Activated CD4-positive, alpha-beta T cell treated with anti-CD3 and anti-CD28 coated beads, Interleukin-2, amount 10 ng/mL, durations not matched to agents 24 days and 14 days (primary cell): ENCODE results near the gene GABRG1. TPM values are rescaled to one million over a fixed set of nuclear protein-coding genes. Genes with fewer than 3 reads are reported as not detected.

Experiments
- DNase-seq: peaks from one replicate; pipeline ENCODE4 v3.0.0; 2022
- H3K27ac Mint-ChIP-seq: one replicate; pipeline ENCODE4 v1.8.0; 2022; ENCODE audit warnings: mild to moderate bottlenecking, mixed read lengths
- H3K27me3 Mint-ChIP-seq: one replicate; pipeline ENCODE4 v1.8.0; 2022; ENCODE audit warnings: mixed read lengths
- H3K36me3 Mint-ChIP-seq: one replicate; pipeline ENCODE4 v1.8.0; 2022; ENCODE audit warnings: low read depth, mild to moderate bottlenecking, mixed read lengths
- H3K4me1 Mint-ChIP-seq: one replicate; pipeline ENCODE4 v1.8.0; 2021; ENCODE audit warnings: mixed read lengths
- H3K4me3 Mint-ChIP-seq: one replicate; pipeline ENCODE4 v1.8.0; 2022; ENCODE audit warnings: mild to moderate bottlenecking, moderate library complexity, mixed read lengths
- H3K9me3 Mint-ChIP-seq: one replicate; pipeline ENCODE4 v1.8.0; 2021; ENCODE audit warnings: mixed read lengths
- intact Hi-C: fragments of 100-400 bp; cut with micrococcal nuclease; formaldehyde crosslinking; loops from one replicate; pipeline ENCODE4 v1.15.1; 2023
- total RNA-seq: library from RNA; stranded (reverse); gene quantifications from 2 replicates; pipeline ENCODE4 v1.2.3, GENCODE V29; 2022

GABRG1 gene
- not detected in 2 replicates for total RNA-seq

DNA sequence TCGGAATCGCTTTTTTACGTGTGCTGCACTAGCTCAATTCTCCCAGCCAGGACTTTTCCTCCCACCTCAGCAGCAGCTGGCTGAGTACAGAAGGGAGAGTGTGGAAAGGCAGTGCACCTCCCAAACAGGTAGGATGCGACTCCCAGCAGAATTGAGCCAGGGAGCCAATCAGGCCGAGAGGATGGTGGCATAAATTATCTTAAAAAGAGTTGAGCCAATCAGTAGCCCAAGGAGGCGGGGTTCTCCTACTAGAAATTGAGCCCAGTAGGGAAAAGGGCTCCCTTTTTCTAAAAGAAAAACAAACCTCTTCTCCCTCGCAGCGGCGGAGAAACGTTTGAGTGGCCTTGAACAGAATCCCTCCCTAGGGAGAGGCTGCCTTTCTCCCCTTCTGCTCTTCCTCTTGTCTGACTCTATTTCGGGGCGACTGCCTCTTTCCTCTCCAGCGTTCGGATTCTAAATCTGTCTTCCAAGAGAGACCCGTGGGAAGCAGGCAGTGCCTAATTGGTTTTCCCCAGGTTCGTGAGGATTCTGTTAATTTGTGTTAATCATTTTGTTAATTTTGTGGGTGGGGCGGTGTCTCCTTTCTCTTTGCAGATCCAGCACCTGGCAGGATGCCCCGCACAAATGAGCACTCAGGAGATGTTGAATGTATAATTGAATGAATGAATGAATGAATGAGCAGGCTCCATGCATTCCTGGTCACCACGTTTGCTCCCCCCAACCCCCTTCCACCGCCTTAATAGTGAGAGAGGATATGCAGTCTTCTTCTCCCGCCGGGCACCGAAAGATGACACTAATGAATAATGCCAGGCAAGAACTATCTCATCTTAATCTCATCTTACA lies at the start of gene GABRG1:
Gene GABRG1 (minus strand): TSS at position 142 of the 843 bp plus-strand sequence. CDS start 141 bp downstream, at position 1.
- DNase-seq: no peak
- Mint-ChIP-seq H3K4me1 (no peaks in the 10 kb centered on the region), H3K4me3 (no peak within 1 kb of the TSS), H3K9me3 (no peaks in the 10 kb centered on the region), H3K36me3 (no peaks in the 10 kb centered on the region), H3K27me3 (no peaks in the 10 kb centered on the region), H3K27ac (no peak within 1 kb of the TSS)
- intact Hi-C loops: no loop called here

DNA sequence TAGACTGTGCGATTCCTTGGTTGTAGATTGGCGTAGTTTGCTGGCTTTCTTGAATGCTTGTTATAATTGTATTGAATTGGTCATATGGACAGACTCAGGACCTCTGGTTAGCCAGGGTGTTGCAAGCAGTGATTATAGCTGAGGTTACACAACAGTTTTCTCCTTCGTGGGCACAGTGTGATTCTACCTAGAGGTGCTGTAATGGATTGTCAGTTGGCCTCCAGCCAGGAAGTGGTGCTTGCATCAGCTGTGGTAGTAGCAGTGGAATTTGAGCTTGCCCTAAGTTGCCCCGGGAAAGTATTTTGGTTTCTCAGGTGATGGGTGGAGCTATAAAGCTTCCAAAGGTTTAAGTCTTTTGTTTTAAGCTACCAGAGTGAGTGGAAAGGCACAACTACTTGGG lies 23.1 kb upstream of the GABRG1 start:
- Mint-ChIP-seq H3K4me3 (no peak overlapping the region), H3K27ac (no peak overlapping the region), H3K4me1 (no peaks in the 10 kb centered on the region), H3K36me3 (no peaks in the 10 kb centered on the region), H3K27me3 (no peaks in the 10 kb centered on the region), H3K9me3 (no peaks in the 10 kb centered on the region)
- DNase-seq: no peak
- intact Hi-C loops: no loop called here

DNA sequence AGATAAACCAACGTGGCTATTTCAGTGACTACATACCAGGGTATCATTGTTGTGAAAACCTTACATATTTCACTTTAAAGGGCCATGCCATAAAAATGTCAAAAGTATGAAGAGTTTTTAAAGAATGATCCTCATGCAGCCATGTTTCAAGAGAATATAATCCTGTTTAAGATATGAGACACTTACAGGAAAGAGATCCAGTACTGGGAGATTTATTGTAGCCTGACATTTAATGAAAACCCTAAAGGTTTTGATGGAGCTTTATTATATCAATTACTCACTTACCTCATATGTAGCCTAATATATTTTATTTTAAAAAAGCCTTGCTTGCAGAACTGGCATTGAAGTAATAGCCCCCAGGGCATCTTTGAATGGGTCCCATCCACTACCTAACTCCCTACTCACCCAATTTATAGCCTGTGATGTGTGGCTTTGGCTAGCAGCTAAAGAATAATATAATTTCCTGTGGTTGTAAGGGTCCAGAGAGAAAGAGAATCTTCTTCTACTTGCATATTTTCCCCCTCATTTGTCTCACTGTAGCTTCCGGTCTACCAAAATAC lies 7.7 kb upstream of the GABRG1 start:
- H3K9me3 Mint-ChIP-seq: no peaks in the 10 kb centered on the region
- no peak overlapping the region for H3K4me3 Mint-ChIP-seq
- DNase-seq: no peak
- no peak overlapping the region for H3K27ac Mint-ChIP-seq
- no peaks in the 10 kb centered on the region for H3K36me3 Mint-ChIP-seq
- intact Hi-C loops: no loop called here
- no peaks in the 10 kb centered on the region for H3K4me1 Mint-ChIP-seq
- H3K27me3 Mint-ChIP-seq: no peaks in the 10 kb centered on the region

DNA sequence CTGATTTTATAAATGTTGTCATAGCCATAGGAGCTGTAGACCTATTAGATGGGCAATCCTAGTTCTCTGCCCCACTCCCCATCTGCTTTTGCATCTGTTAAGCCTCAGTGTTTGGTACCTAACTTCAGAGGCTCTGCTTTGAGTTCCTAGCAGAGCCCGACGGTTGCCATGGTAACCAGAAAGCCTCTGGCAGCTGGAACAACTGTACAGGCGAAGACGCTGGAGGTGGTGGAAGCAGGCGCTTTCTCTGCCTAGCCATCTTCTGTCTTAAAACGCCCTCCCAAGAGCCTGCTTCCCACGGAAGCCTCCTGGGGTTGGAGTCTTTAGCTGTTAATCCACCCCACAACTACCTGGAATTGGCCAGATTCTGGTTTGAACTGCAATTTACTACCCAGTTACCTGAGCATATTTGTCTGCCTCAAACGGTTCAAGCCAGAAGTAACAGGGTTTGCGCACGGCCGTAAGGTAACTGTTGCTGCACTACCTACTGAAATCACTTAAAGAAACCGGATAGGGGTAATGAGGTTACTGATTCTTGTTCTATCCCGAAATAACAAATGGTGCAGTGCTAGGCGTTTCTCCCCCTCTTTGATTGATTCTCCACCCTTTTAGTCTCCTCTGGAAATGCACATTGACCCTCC lies 1.0 kb upstream of the GABRG1 start:
- Mint-ChIP-seq H3K27me3 (no peaks in the 10 kb centered on the region), H3K27ac (no peak overlapping the region), H3K9me3 (no peaks in the 10 kb centered on the region), H3K36me3 (no peaks in the 10 kb centered on the region), H3K4me3 (no peak overlapping the region), H3K4me1 (no peaks in the 10 kb centered on the region)
- no peak for DNase-seq
- intact Hi-C loops: no loop called here

DNA sequence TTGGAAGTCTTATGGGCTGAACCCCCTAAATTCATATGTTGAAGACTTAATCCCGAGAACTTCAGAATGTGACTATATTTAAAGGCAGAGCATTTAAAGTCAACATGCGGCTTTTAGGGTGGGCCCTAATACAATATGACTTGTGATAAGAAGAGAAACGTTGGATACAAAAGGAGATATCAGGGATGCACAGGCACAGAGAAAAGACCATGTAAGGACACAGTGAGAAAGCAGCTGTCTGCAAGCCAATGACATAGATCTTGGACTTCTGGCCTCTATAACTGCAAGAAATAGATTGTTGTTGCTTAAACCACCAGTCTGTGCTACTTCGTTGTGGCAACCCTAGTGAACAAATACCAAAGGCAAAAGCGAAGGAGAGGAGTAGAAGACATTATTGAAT lies 42.2 kb downstream of the GABRG1 start:
- Mint-ChIP-seq H3K4me3 (no peak overlapping the region), H3K4me1 (no peaks in the 10 kb centered on the region), H3K9me3 (no peaks in the 10 kb centered on the region), H3K27me3 (no peaks in the 10 kb centered on the region), H3K36me3 (no peaks in the 10 kb centered on the region), H3K27ac (no peak overlapping the region)
- intact Hi-C loops: no loop called here
- DNase-seq: no peak

DNA sequence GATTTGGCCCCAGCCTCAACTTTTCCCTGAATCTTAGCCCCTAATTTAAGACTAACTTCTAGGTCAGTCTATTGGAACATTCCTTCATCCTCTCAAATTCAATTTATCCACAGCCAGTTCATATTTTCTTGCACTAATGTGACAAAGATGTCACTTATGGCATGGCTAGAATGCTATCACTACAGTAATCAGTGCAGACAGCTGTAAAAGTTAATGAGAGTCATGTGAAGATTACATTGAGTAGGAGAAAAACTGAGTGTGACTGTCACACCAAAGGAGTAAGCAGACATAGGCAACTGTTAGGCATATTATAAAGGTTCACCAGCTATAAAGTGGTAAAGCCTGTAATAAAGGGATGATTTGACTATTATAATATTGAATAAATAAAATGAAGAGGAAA lies 42.6 kb downstream of the GABRG1 start:
- intact Hi-C loops: no loop called here
- no peaks in the 10 kb centered on the region for H3K27me3 Mint-ChIP-seq

DNA sequence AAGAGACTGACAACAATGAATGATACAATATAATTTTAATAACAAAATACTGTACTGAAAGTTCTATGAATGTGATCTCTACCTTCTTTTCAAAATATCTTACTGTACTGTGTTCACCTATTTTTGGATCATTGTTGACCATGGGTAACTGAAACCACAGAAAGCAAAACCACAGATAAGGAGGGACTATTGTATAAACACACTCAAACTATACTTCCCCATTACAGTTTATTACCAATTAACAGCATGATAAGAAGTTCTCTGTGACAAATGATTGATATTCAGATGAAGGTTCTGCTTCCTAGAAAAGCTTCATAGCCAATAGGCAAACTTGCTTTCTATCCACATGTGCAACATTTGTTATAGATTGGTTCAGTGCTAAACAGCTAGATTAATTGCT lies 50.1 kb downstream of the GABRG1 start:
- DNase-seq: no peak
- H3K4me1 Mint-ChIP-seq: no peaks in the 10 kb centered on the region
- intact Hi-C loops: no loop called here
- H3K27me3 Mint-ChIP-seq: no peaks in the 10 kb centered on the region
- H3K36me3 Mint-ChIP-seq: no peaks in the 10 kb centered on the region
- no peaks in the 10 kb centered on the region for H3K9me3 Mint-ChIP-seq
- H3K27ac Mint-ChIP-seq: no peak overlapping the region
- no peak overlapping the region for H3K4me3 Mint-ChIP-seq

More for the DNA sequence above, 42.6 kb downstream of the GABRG1 start:
- Mint-ChIP-seq H3K9me3 (no peaks in the 10 kb centered on the region), H3K27ac (no peak overlapping the region), H3K4me1 (no peaks in the 10 kb centered on the region), H3K4me3 (no peak overlapping the region), H3K36me3 (no peaks in the 10 kb centered on the region)
- no peak for DNase-seq

DNA sequence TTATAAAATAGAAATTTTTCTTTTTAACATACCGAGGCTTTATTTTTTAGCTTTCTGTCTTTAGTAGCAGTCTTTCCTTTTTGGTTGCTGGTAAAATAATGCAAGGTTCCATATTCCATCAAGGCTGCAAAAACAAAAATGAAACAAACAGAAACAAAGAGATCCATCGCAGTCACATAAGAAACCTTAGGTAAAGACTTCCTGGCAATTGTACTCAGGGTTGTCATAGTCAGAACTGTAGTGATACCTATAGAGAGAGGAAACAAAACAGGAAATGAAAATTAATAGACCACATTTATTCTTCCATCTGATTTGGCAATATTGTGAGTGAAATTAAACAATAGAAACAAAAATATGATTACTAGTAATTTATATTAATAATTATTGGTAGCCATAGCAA lies 72.5 kb downstream of the GABRG1 start:
- no peaks in the 10 kb centered on the region for H3K27me3 Mint-ChIP-seq
- no peak overlapping the region for H3K27ac Mint-ChIP-seq
- no peak for DNase-seq
- intact Hi-C loops: no loop called here
- H3K9me3 Mint-ChIP-seq: peaks cover 5% of the 10 kb centered on the region
- no peaks in the 10 kb centered on the region for H3K36me3 Mint-ChIP-seq
- no peaks in the 10 kb centered on the region for H3K4me1 Mint-ChIP-seq
- H3K4me3 Mint-ChIP-seq: no peak overlapping the region

DNA sequence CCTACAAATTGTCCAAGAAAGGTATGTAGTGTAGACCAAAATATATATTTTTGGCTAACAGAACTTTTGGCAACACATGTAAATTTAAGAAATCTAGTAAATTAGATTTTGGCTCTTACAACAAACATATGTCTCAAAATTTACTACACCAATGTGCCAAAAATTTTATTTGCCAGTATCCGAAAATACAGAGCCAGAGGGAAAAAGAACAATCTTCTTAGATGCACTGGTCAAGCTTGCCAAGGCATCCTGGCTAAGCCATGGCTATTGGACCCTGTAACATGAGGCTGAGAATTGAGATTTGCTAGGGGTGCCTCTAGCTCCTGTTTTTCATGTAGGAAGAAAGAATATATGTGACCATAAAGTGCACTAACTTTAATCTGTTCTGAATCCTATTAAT lies 91.8 kb downstream of the GABRG1 start:
- H3K36me3 Mint-ChIP-seq: no peaks in the 10 kb centered on the region
- peaks cover 1% of the 10 kb centered on the region for H3K9me3 Mint-ChIP-seq
- no peak overlapping the region for H3K27ac Mint-ChIP-seq
- no peak overlapping the region for H3K4me3 Mint-ChIP-seq
- H3K4me1 Mint-ChIP-seq: no peaks in the 10 kb centered on the region
- DNase-seq: no peak
- intact Hi-C loops: no loop called here
- H3K27me3 Mint-ChIP-seq: no peaks in the 10 kb centered on the region

DNA sequence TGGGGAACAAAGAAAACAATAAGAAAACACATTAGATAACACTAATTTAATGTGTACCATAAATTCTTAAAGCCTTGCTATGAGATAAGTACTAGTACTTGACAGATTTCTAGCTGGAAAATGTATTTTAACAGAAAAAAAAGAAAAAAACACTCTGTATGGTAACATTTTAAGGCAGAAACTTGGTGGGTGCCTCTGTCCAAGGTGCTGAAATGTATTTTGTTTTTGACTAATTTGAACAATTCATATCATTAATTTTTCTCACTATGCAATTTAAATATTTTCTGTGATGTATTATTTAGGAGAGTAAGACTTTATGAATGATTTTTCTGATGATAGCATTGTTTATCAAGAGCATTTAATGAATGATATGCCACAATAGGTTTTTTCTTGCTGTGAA lies 107.5 kb downstream of the GABRG1 start:
- no peaks in the 10 kb centered on the region for H3K36me3 Mint-ChIP-seq
- DNase-seq: no peak
- no peak overlapping the region for H3K4me3 Mint-ChIP-seq
- no peaks in the 10 kb centered on the region for H3K4me1 Mint-ChIP-seq
- no peak overlapping the region for H3K27ac Mint-ChIP-seq
- intact Hi-C loops: no loop called here
- H3K9me3 Mint-ChIP-seq: no peaks in the 10 kb centered on the region
- no peaks in the 10 kb centered on the region for H3K27me3 Mint-ChIP-seq

DNA sequence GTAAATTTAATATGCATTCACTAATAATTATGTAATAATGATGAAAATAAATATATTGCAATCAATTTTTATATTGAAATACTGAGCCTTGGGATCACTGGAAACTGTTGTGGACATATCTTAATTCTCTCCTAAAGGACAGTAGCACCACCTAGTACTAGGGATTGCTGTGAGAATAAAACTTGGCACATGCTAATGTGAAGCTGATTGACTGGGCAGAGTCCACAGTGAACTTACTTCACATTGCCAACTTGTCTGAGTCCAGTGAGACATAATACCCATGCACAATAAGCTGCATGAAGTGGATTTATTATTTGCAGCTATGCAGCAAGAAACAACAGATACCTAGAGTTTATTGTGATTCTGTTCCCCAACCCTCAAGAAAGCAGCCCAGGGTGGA lies 131.1 kb downstream of the GABRG1 start:
- Mint-ChIP-seq H3K27ac (no peak overlapping the region), H3K27me3 (no peaks in the 10 kb centered on the region), H3K9me3 (peaks cover 7% of the 10 kb centered on the region), H3K4me1 (no peaks in the 10 kb centered on the region), H3K4me3 (no peak overlapping the region), H3K36me3 (no peaks in the 10 kb centered on the region)
- intact Hi-C loops: no loop called here
- no peak for DNase-seq

DNA sequence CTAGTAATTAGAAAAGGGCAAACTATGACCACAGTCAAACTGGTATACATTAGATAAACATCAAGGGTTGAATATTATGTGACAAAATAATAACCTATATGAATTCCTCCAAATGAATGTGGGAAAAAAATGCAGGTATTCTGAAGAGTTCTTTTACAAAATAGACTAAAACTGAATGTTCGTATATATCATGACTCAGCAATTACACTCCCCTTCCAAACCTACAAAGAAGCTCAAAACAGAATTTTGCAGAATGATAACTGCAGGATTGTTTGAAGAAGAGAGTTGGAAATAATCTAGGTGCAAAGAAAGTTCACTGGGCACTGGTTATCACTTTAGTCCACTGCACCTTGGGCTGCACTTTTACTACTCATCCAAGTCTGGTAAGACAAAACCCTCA lies 134.1 kb downstream of the GABRG1 start:
- Mint-ChIP-seq H3K9me3 (peaks cover 7% of the 10 kb centered on the region), H3K4me1 (no peaks in the 10 kb centered on the region), H3K36me3 (no peaks in the 10 kb centered on the region), H3K27me3 (no peaks in the 10 kb centered on the region), H3K27ac (no peak overlapping the region), H3K4me3 (no peak overlapping the region)
- DNase-seq: no peak
- intact Hi-C loops: no loop called here

DNA sequence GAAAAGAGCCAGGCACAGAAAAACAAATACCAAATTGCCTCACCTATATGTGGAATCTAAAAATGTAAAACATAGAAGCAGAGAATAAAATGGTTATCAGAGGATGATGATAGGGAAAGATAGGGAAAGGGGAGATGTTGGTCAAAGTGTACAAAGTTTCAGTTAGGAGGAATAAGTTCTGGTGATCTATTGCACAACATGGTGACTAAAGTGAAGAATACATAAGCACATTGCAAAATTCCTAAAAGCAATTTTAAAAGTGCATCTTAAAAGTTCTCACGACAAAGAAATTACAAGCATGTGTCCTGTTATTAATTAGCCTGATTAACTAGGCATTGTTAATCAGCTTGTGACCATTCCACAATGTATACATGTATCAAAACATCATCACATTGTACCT lies 136.0 kb downstream of the GABRG1 start:
- Mint-ChIP-seq H3K27ac (no peak overlapping the region), H3K4me3 (no peak overlapping the region), H3K27me3 (no peaks in the 10 kb centered on the region), H3K4me1 (no peaks in the 10 kb centered on the region), H3K36me3 (no peaks in the 10 kb centered on the region), H3K9me3 (peaks cover 7% of the 10 kb centered on the region)
- DNase-seq: no peak
- intact Hi-C loops: no loop called here
